Heart right ventricle (tissue), 16 donors: ENCODE measurements around the gene SCYL2. TPM values are rescaled to one million over a fixed set of nuclear protein-coding genes. Genes with fewer than 3 reads are reported as not detected.

Experiments used
- ATAC-seq, 8 donors: fragments of 200-7000 bp; cut with Tn5 transposase; one replicate each; pipeline ENCODE4 v1.9.1; 2020; ENCODE audit warnings: mild to moderate bottlenecking in 8 of 8, moderate library complexity in 8 of 8, moderate number of reproducible peaks in 1 of 8
- DNase-seq, 2 donors: peaks; one replicate each; pipeline ENCODE4 v3.0.0-alpha.2; 2020
- H3K27ac ChIP-seq, 10 donors: fragments of 200-600 bp; sonication (generic) in 2 of 10; one replicate each; pipeline versions ENCODE4 v1.5.0 to v1.8.0; 2020 to 2022; ENCODE audit warnings: mild to moderate bottlenecking in 3 of 10
- H3K27me3 ChIP-seq, 7 donors: fragments of 200-600 bp; one replicate each; pipeline ENCODE4 v1.8.0; 2021 to 2022; ENCODE audit warnings: mild to moderate bottlenecking in 2 of 7
- H3K36me3 ChIP-seq, 9 donors: fragments of 200-600 bp; sonication (generic) in 1 of 9; one replicate each; pipeline versions ENCODE4 v1.5.0 to v1.8.0; 2020 to 2022; ENCODE audit warnings: mild to moderate bottlenecking in 2 of 9
- H3K4me1 ChIP-seq, 9 donors: fragments of 200-600 bp; sonication (generic) in 1 of 9; one replicate each; pipeline versions ENCODE4 v1.5.0 to v1.8.0; 2020 to 2022; ENCODE audit warnings: mild to moderate bottlenecking in 4 of 9
- H3K4me3 ChIP-seq, 10 donors: fragments of 200-600 bp; sonication (generic) in 2 of 10; one replicate each; pipeline versions ENCODE4 v1.5.0 to v1.8.0; 2020 to 2022; ENCODE audit warnings: mild to moderate bottlenecking in 7 of 10, moderate library complexity in 2 of 10
- H3K9me3 ChIP-seq, 11 donors: fragments of 200-600 bp in 10 of 11; sonication (generic) in 2 of 11; one replicate each; pipeline versions ENCODE4 v1.5.0 to v1.8.0; 2013 to 2022; ENCODE audit warnings: mild to moderate bottlenecking in 2 of 11, control low read depth in 1 of 11, moderate library complexity in 1 of 11
- whole genome bisulfite sequencing, 2 donors: extraction: QIAGEN DNeasy Blood & Tissue Kit; methylation state at CpG; one replicate each; pipeline ENCODE4 v1.1.7; 2013; ENCODE audit warnings: inconsistent platforms in 1 of 2; 5-methylcytosine and 5-hydroxymethylcytosine counted together
- intact Hi-C, 10 donors: fragments of 100-400 bp; cut with DNase I; formaldehyde crosslinking; loops; one replicate each; pipeline versions ENCODE4 v1.11.1 to v1.14.2; 2022
- polyA plus RNA-seq, 2 donors: library from polyadenylated mRNA; stranded (reverse); fragments of 200-250 nt; gene quantifications; one replicate each; pipeline ENCODE4 v1.2.3, GENCODE V29; 2013
- total RNA-seq, 10 donors: library from RNA; stranded (reverse); fragmentation: NEBNext Ultra II Directional in 3 of 10; extraction: Animal tissue kit (Norgen Biotek cat#: 25700) in 3 of 10; gene quantifications; one replicate each; pipeline versions ENCODE4 v1.2.1 to v1.2.4, GENCODE V29; 2021 to 2023
- TF ChIP-seq, protein P1 (sequence below), 9 donors: fragments of 200-600 bp; sonication (generic) in 2 of 9; IDR thresholded peaks; one replicate each; pipeline versions ENCODE4 v1.5.0 to v1.8.0; 2021 to 2022; ENCODE audit warnings: antibody characterized with exemption in 9 of 9, mild to moderate bottlenecking in 5 of 9, moderate library complexity in 1 of 9
- donor health status: Arrhythmogenic right ventricular cardiomyopathy.
- donor health status: ischemic (EF 13 %, LVEDD 7.1; RV severe dilation, severe dysfunction).
- donor health status: healthy with polysubstance abuse.
- donor health status: DM: no; HTN: yes; CAD: no.
- donor health status: DM: no; HTN: no; CAD: no.
- donor health status: ischemic (EF 25% LVEDD 6.9; RV normal size, moderate dysfunction).
- donor health status: ischemic (EF 25% LVEDD 5.7; RV mildly dilated, moderate dysfunction).
- donor health status: healthy.
- donor health status: DM: yes; HTN: yes; CAD: no.
- donor health status: Ischemic cardiomyopathy.
- donor health status: ischemic (EF 35%, LVEDD 5.7; RV mildly dilated, moderate dysfunction).
- donor health status: nonischemic (EF 11% LVEDD 7.7; RV severe dilation, severe dysfunction).
- donor health status: DM: yes; HTN: yes; CAD: no.
- donor health status: PGD.
- donor health status: ischemic (EF 29% LVEDD 5.4; RV normal size, mild dysfunction).
- donor health status: nonischemic (EF 23%, LVEDD 6.1; RV moderate dilation, normal function).

The SCYL2 gene
- total and polyA plus RNA-seq, 12 donors, result 9.5 to 40.0 (median 32.1) TPM

DNA sequence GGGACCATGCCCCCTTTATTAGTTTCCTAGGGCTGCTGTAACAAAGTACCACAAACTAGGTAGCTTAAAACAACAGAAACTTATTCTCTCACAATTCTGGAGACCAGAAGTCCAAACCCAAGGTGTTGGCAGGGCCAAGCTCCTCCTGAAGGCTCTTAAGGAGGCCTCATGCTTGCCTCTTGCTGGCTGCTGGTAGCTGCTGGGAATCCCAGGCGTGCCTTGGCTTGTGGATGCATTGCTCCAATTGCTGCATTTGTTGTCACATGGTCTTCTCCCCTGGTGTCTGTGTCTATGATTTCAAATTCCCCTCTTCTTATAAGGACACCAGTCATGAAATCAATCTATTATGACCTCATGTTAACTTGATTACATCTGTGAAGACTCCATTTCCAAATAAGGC, 101.1 kb downstream of the SCYL2 start:
- H3K4me3 ChIP-seq, result no peak overlapping the region
- WGBS, 2 donors, result 98 to 100% methylated on average over 1 of the region's 1 CpG
- H3K9me3 ChIP-seq, result peaks cover 0 to 5% (median 0%) of the 10 kb centered on the region in 11 donors
- H3K27ac ChIP-seq, result no peak overlapping the region
- peaks cover 0 to 6% (median 0%) of the 10 kb centered on the region in 7 donors for H3K27me3 ChIP-seq
- H3K36me3 ChIP-seq, result no peaks in the 10 kb centered on the region
- ATAC-seq (no peak), DNase-seq (no peak)
- peaks cover 0 to 22% (median 7%) of the 10 kb centered on the region in 9 donors for H3K4me1 ChIP-seq
- TF ChIP-seq, protein P1, sequence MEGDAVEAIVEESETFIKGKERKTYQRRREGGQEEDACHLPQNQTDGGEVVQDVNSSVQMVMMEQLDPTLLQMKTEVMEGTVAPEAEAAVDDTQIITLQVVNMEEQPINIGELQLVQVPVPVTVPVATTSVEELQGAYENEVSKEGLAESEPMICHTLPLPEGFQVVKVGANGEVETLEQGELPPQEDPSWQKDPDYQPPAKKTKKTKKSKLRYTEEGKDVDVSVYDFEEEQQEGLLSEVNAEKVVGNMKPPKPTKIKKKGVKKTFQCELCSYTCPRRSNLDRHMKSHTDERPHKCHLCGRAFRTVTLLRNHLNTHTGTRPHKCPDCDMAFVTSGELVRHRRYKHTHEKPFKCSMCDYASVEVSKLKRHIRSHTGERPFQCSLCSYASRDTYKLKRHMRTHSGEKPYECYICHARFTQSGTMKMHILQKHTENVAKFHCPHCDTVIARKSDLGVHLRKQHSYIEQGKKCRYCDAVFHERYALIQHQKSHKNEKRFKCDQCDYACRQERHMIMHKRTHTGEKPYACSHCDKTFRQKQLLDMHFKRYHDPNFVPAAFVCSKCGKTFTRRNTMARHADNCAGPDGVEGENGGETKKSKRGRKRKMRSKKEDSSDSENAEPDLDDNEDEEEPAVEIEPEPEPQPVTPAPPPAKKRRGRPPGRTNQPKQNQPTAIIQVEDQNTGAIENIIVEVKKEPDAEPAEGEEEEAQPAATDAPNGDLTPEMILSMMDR (IDR thresholded peaks at IDR 0.05), result no peak
- intact Hi-C loops, result no loop called here

DNA sequence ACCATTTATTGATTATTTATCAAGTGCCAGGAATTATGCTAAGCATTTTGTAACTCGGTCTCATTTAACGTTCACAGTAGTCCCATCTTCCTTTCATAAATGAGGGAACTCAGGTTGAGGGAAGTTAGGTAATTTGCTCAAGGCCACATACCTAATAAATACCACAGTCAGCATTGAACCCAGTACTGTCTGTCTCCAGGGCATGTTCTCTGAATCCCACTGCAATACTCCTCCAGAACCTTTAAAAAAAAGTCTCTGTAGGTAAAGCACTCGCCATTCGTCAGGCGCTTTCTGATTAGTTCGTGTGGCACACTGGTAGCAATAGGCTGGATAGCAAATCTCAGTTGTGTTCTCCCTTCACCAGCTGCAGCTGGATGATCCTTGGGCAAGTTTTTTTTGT, 104.2 kb downstream of the SCYL2 start:
- intact Hi-C loops, result loop anchor here in 1 of 10 donors (10.0 kb wide), 1 partner anchor 174 kb away; no protein-coding TSS in a partner anchor
- no peak for DNase-seq
- WGBS, 2 donors, result 82 to 85% methylated on average over 6 of the region's 6 CpGs

DNA sequence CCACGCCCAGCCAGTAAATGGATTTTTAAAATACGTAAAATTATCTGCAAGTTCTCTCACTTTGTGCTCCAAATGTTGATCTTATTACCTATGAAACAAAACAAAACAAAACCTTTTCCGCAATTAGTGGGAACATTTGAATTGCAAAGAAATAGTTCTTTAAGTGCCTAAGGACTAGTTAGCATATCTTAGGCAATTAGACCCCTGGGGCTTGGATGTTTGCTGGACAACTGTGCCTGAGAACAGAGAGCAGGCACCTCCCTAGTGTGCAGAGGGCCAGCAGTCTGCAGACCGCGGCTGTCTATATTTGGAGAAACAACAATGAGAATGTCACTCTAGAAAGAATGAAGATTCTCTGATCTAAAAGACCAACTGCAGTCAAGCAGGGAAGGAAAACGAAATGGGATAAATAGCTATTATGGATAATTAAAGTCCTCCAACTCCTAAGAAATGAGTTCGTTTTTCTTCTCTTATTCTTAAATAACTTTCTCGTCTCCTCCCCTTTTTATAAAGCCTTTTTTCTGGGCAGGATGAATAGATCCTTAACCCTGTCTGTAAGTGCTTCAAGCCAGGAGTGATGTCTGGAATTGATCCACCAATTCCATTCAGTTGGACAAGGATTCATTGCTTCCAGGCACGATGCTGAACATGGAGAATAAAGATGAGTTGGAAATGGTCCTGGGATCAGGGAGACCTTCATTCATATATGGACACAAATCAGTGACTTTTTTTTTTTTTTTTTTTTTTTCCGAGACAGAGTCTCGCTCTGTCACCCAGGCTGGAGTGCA, 106.1 kb downstream of the SCYL2 start:
- ATAC-seq (no peak), DNase-seq (no peak)
- no peaks in the 10 kb centered on the region for H3K36me3 ChIP-seq
- H3K4me1 ChIP-seq, result peaks cover 0 to 14% (median 4%) of the 10 kb centered on the region in 9 donors
- peaks cover 0 to 8% (median 0%) of the 10 kb centered on the region in 7 donors for H3K27me3 ChIP-seq
- peaks cover 0 to 5% (median 0%) of the 10 kb centered on the region in 11 donors for H3K9me3 ChIP-seq
- 42 to 55% methylated on average over 9 to 11 of the region's 11 CpGs for WGBS, 2 donors
- no peak overlapping the region for H3K27ac ChIP-seq
- TF ChIP-seq, protein P1 (IDR thresholded peaks at IDR 0.05), result no peak
- intact Hi-C loops, result loop anchor here in 1 of 10 donors (10.0 kb wide), 1 partner anchor 172 kb away; no protein-coding TSS in a partner anchor
- no peak overlapping the region for H3K4me3 ChIP-seq

More for the DNA sequence above, 104.2 kb downstream of the SCYL2 start:
- peaks cover 0 to 8% (median 0%) of the 10 kb centered on the region in 7 donors for H3K27me3 ChIP-seq
- peaks cover 0 to 15% (median 4%) of the 10 kb centered on the region in 9 donors for H3K4me1 ChIP-seq
- peaks cover 0 to 5% (median 0%) of the 10 kb centered on the region in 11 donors for H3K9me3 ChIP-seq
- H3K27ac ChIP-seq, result no peak overlapping the region
- H3K4me3 ChIP-seq, result no peak overlapping the region
- no peak for ATAC-seq
- TF ChIP-seq, protein P1 (IDR thresholded peaks at IDR 0.05), result no peak
- no peaks in the 10 kb centered on the region for H3K36me3 ChIP-seq

DNA sequence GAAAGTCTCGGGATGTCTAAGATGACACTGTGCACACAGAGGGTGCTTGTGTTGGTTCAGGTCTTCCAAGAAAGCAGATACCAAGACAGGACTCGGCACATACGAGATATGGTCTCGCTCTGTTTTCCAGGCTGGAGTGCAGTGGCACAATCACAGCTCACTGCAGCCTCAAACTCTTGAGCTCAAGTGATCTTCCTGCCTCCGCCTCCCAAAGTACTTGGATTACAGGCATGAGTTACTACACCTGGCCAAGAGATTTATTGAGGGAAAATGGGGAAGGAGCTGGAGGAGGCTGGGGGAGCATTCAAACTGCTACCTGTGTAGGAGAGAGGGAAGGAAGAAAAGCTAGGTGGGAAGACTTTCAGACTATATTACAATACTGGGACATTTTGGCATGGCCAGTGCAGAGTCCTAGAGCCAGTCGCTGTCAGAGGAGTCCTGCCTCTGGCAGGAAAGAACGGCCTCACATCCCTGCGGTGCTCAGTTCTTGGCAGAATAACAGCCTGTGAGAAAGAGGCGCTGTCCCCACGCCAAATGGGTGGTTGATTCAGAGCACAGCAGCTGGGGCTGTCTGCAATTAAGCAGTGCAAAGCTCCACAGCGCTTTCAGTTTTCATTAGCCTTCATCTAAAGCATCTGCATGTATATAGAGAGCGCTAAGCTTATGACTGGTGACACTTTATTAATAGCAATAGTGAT, 108.2 kb downstream of the SCYL2 start:
- no peak overlapping the region for H3K27ac ChIP-seq
- intact Hi-C loops, result loop anchor here in 1 of 10 donors (10.0 kb wide), 1 partner anchor 170 kb away; no protein-coding TSS in a partner anchor
- H3K27me3 ChIP-seq, result peaks cover 0 to 8% (median 0%) of the 10 kb centered on the region in 7 donors
- WGBS, 2 donors, result 50 to 51% methylated on average over 12 of the region's 12 CpGs
- H3K9me3 ChIP-seq, result no peaks in the 10 kb centered on the region
- DNase-seq, result peak; percentile 71 to 74
- TF ChIP-seq, protein P1 (IDR thresholded peaks at IDR 0.05), result peak in 3 of 9 donors; percentile 8 to 22 (median 10)
- peak overlapping the region in 2 of 10 donors; percentile 5 to 33 for H3K4me3 ChIP-seq
- H3K4me1 ChIP-seq, result peaks cover 0 to 14% (median 4%) of the 10 kb centered on the region in 9 donors
- no peaks in the 10 kb centered on the region for H3K36me3 ChIP-seq
- peak; percentile 78 to 97 (median 94) for ATAC-seq
